ENCODE measurements around the gene PHACTR3. TPM values are rescaled to one million over a fixed set of nuclear protein-coding genes. Genes with fewer than 3 reads are reported as not detected.
"Not testable (repeated sequence)": the region's sequence is repeated elsewhere in the genome, so short reads cannot be mapped to it uniquely, and the experiment has no call there.

The PHACTR3 gene
- total RNA-seq, 1 donor from 2014 or later, result 22.3 TPM

GRCh38 chr20:59871096-59871495 is 266.8 kb downstream of the PHACTR3 start:
- Mint-ChIP-seq H3K27ac (ENCODE audit: unreplicated experiment) (no peak overlapping the region), H3K36me3 (ENCODE audit: low read depth) (no peaks in the 10 kb centered on the region), H3K4me1 (no peaks in the 10 kb centered on the region), H3K27me3 (ENCODE audit: low read depth) (no peaks in the 10 kb centered on the region), H3K4me3 (no peak overlapping the region), H3K9me3 (no peaks in the 10 kb centered on the region)
- TF ChIP-seq CTCF (conservative IDR thresholded peaks at IDR 0.05), result no peak
- no peak for DNase-seq (ENCODE audit: low read depth, low spot score)

- H3K27me3 Mint-ChIP-seq (ENCODE audit: low read depth), result no peaks in the 10 kb centered on the region
- H3K9me3 Mint-ChIP-seq, result no peaks in the 10 kb centered on the region
- no peak overlapping the region for H3K4me3 Mint-ChIP-seq
- no peak for TF ChIP-seq CTCF (conservative IDR thresholded peaks at IDR 0.05)
- no peaks in the 10 kb centered on the region for H3K36me3 Mint-ChIP-seq (ENCODE audit: low read depth)
- DNase-seq (ENCODE audit: low read depth, low spot score), result no peak
- no peaks in the 10 kb centered on the region for H3K4me1 Mint-ChIP-seq
- H3K27ac Mint-ChIP-seq (ENCODE audit: unreplicated experiment), result no peak overlapping the region
Observed at GRCh38 chr20:59873409-59873808, 269.1 kb downstream of the PHACTR3 start.

GRCh38 chr20:59880198-59880597 is 275.9 kb downstream of the PHACTR3 start:
- Mint-ChIP-seq H3K27me3 (ENCODE audit: low read depth) (no peaks in the 10 kb centered on the region), H3K9me3 (peaks cover 4% of the 10 kb centered on the region)
- no peak for TF ChIP-seq CTCF (conservative IDR thresholded peaks at IDR 0.05)

GRCh38 chr20:59884494-59884893 is 280.2 kb downstream of the PHACTR3 start:
- Mint-ChIP-seq H3K27ac (ENCODE audit: unreplicated experiment) (no peak overlapping the region), H3K4me3 (no peak overlapping the region), H3K36me3 (ENCODE audit: low read depth) (peaks cover 7% of the 10 kb centered on the region), H3K27me3 (ENCODE audit: low read depth) (no peaks in the 10 kb centered on the region), H3K4me1 (no peaks in the 10 kb centered on the region), H3K9me3 (peaks cover 4% of the 10 kb centered on the region)
- DNase-seq (ENCODE audit: low read depth, low spot score), result no peak
- TF ChIP-seq CTCF (conservative IDR thresholded peaks at IDR 0.05), result no peak

More at GRCh38 chr20:59880198-59880597, 275.9 kb downstream of the PHACTR3 start:
- no peak for DNase-seq (ENCODE audit: low read depth, low spot score)
- Mint-ChIP-seq H3K4me1 (no peaks in the 10 kb centered on the region), H3K27ac (ENCODE audit: unreplicated experiment) (no peak overlapping the region), H3K4me3 (no peak overlapping the region), H3K36me3 (ENCODE audit: low read depth) (peaks cover 4% of the 10 kb centered on the region)

GRCh38 chr20:59888050-59888449 is 283.7 kb downstream of the PHACTR3 start:
- no peaks in the 10 kb centered on the region for H3K4me1 Mint-ChIP-seq
- H3K36me3 Mint-ChIP-seq (ENCODE audit: low read depth), result peaks cover 7% of the 10 kb centered on the region
- H3K9me3 Mint-ChIP-seq, result peaks cover 4% of the 10 kb centered on the region
- H3K27ac Mint-ChIP-seq (ENCODE audit: unreplicated experiment), result no peak overlapping the region
- H3K4me3 Mint-ChIP-seq, result no peak overlapping the region
- no peak for DNase-seq (ENCODE audit: low read depth, low spot score)
- no peaks in the 10 kb centered on the region for H3K27me3 Mint-ChIP-seq (ENCODE audit: low read depth)
- no peak for TF ChIP-seq CTCF (conservative IDR thresholded peaks at IDR 0.05)

GRCh38 chr20:59890035-59890434 is 285.7 kb downstream of the PHACTR3 start:
- H3K36me3 Mint-ChIP-seq (ENCODE audit: low read depth); H3K27me3 Mint-ChIP-seq (ENCODE audit: low read depth); H3K9me3 Mint-ChIP-seq; DNase-seq (ENCODE audit: low read depth, low spot score); H3K27ac Mint-ChIP-seq (ENCODE audit: unreplicated experiment); H3K4me3 Mint-ChIP-seq; H3K4me1 Mint-ChIP-seq: not testable (repeated sequence)
